ENCODE data around the gene NKAP.

The NKAP gene

DNA sequence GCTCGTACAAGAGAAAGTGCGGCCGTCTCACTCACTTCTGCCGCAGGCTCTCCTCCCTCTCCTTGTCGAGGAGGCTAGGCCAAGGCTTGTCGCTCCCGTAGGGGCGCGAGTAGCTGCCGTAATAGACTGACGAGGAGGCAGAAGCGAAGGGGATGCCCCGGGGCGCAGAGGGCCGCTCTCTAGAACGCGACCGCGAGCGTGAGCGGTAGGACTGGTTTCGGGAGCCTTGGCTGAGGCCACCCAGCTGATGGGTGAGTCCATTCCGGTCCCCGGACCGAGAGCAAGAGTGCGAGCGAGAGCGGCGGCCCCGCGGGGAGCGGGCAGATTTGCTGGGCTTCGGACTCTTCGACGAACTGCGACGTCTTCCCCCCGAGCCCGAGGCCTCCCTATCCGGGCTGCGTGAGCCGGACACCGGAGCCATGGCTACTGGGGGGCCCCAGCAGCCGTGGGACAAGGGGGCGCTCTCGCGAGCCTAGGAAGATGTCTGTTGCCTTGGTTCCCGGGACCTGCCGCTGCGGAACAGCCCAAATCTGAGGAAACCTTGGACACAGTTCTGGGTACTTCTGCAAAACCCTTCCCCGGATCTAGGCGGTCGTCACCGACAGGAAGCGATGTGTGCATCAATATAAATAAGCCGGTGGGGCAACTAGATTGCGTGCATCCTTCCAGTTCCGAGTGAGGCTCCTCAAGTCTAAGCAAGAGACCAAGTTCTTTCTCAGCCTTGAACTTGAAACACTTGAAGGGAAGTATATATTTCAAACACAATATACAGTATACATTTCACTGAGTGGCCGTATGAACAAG is at the start of gene NKAP:
TSS of gene NKAP (minus strand) at position 567 of the 804 bp plus-strand sequence. CDS start at position 421, 146 bp downstream.
- Histone ChIP-seq H3K27ac (ENCODE audit: low read length) (peak within 1 kb of the TSS; percentile 86), H3K4me2 (ENCODE audit: low read length) (peak within 1 kb of the TSS; percentile 97), H3K36me3 (replicated peaks; ENCODE audit: low read depth, low read length) (peaks cover 4% of the 10 kb centered on the region), H3K27me3 (ENCODE audit: low read depth, low read length) (no peaks in the 10 kb centered on the region), H3K9me3 (ENCODE audit: insufficient read depth, low read length) (no peaks in the 10 kb centered on the region), H3K79me2 (ENCODE audit: low read length) (peaks cover 25% of the 10 kb centered on the region), H2AFZ (ENCODE audit: low read depth, low read length) (peak within 1 kb of the TSS; percentile 100), H3K9ac (ENCODE audit: low read length) (peak within 1 kb of the TSS; percentile 94), H3K4me3 (ENCODE audit: low read length) (peak within 1 kb of the TSS; percentile 99), H3K4me1 (ENCODE audit: low read length) (peaks cover 12% of the 10 kb centered on the region), H4K20me1 (ENCODE audit: insufficient read depth, low read length) (peaks cover 3% of the 10 kb centered on the region; the same call in 1 of the 2 replicates)
- TF ChIP-seq, protein P1, sequence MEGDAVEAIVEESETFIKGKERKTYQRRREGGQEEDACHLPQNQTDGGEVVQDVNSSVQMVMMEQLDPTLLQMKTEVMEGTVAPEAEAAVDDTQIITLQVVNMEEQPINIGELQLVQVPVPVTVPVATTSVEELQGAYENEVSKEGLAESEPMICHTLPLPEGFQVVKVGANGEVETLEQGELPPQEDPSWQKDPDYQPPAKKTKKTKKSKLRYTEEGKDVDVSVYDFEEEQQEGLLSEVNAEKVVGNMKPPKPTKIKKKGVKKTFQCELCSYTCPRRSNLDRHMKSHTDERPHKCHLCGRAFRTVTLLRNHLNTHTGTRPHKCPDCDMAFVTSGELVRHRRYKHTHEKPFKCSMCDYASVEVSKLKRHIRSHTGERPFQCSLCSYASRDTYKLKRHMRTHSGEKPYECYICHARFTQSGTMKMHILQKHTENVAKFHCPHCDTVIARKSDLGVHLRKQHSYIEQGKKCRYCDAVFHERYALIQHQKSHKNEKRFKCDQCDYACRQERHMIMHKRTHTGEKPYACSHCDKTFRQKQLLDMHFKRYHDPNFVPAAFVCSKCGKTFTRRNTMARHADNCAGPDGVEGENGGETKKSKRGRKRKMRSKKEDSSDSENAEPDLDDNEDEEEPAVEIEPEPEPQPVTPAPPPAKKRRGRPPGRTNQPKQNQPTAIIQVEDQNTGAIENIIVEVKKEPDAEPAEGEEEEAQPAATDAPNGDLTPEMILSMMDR (IDR thresholded peaks at IDR 0.05; ENCODE audit: low read depth, low read length), result no peak
- no peak for TF ChIP-seq EZH2phosphoT487 (IDR thresholded peaks at IDR 0.05; ENCODE audit: low read depth)

DNA sequence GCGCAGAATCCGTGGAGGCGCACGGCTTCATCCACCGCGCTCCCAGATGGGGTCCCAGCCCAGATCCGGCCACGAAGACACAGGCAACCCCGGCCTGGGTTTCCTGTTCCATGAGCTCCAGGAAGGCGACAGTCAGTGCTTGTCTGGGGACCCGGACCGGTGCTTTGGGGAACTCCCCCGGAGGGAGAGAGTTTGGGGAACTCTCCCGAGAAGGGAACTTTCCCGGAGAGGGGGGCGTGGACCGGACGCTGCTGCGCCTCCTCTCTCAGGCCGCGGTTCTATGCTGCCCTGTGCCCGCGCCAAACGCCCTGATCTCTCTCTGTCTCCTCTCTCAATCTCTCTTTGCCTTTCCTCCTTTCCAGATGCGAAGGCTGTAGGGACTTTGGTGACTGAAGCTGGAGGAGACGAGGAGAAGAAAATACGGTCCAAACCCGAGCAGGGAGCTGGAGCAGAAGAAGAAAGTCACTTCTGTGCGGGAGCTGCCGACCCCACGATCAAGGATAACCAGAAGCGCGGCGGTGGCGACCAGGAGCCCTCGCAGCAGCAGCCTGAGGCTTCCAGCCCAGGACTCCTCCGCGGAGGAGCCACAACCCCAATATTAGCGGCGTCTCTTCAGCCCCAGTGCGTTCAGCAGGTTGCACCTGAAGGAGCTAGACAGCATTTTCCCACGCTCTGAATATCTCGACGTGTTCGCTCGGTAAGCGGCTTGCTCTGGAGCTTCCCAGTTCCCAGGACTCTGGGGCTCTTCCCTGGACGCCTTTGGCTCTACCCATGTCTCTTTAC is 47.6 kb upstream of the NKAP start:
- Histone ChIP-seq H2AFZ (ENCODE audit: low read depth, low read length) (no peak overlapping the region), H3K4me1 (ENCODE audit: low read length) (no peaks in the 10 kb centered on the region), H3K4me3 (ENCODE audit: low read length) (no peak overlapping the region), H4K20me1 (ENCODE audit: insufficient read depth, low read length) (no peaks in the 10 kb centered on the region), H3K36me3 (replicated peaks; ENCODE audit: low read depth, low read length) (no peaks in the 10 kb centered on the region), H3K9me3 (ENCODE audit: insufficient read depth, low read length) (no peaks in the 10 kb centered on the region), H3K27me3 (ENCODE audit: low read depth, low read length) (peaks cover 11% of the 10 kb centered on the region), H3K9ac (ENCODE audit: low read length) (no peak overlapping the region), H3K79me2 (ENCODE audit: low read length) (no peaks in the 10 kb centered on the region), H3K4me2 (ENCODE audit: low read length) (no peak overlapping the region), H3K27ac (ENCODE audit: low read length) (no peak overlapping the region)
- TF ChIP-seq EZH2phosphoT487 (IDR thresholded peaks at IDR 0.05; ENCODE audit: low read depth), result no peak
- TF ChIP-seq, protein P1 (IDR thresholded peaks at IDR 0.05; ENCODE audit: low read depth, low read length), result no peak

DNA sequence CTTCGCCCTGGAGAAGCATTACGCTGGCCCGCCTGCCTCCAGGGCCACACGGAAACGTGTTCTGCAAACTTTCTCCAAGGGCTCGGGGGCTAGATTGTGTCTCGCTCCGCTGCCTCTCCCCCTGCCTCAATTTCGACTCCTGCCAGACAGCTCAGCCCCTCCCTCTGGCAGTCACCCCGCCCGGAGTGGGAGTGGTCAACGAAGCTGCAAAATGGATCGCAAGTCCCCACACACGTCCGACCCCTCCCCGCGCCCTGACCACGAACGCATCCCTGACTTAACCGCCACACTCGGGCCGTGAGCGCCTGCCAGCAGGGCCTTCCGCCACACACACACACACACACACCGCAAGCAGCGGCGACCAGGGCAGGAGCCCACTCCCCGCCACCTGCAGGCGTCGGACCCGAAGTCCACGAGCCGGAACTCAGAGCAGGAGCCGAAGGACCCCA is 47.0 kb upstream of the NKAP start:
- Histone ChIP-seq H3K79me2 (ENCODE audit: low read length) (no peaks in the 10 kb centered on the region), H3K36me3 (replicated peaks; ENCODE audit: low read depth, low read length) (no peaks in the 10 kb centered on the region), H3K9ac (ENCODE audit: low read length) (no peak overlapping the region), H3K9me3 (ENCODE audit: insufficient read depth, low read length) (no peaks in the 10 kb centered on the region), H3K4me1 (ENCODE audit: low read length) (no peaks in the 10 kb centered on the region), H2AFZ (ENCODE audit: low read depth, low read length) (no peak overlapping the region), H4K20me1 (ENCODE audit: insufficient read depth, low read length) (no peaks in the 10 kb centered on the region), H3K4me3 (ENCODE audit: low read length) (no peak overlapping the region), H3K27me3 (ENCODE audit: low read depth, low read length) (peaks cover 6% of the 10 kb centered on the region; the same call in 1 of the 2 replicates), H3K4me2 (ENCODE audit: low read length) (no peak overlapping the region), H3K27ac (ENCODE audit: low read length) (no peak overlapping the region)
- no peak for TF ChIP-seq EZH2phosphoT487 (IDR thresholded peaks at IDR 0.05; ENCODE audit: low read depth)
- TF ChIP-seq, protein P1 (IDR thresholded peaks at IDR 0.05; ENCODE audit: low read depth, low read length), result no peak
